Measurements from ENCODE around the gene MAT2A.
A peak's percentile ranks its signal among the peaks of the same experiment; 100 is the strongest.
"Not testable (repeated sequence)": the region's sequence is repeated elsewhere in the genome, so short reads cannot be mapped to it uniquely, and the experiment has no call there.

Gene MAT2A

DNA sequence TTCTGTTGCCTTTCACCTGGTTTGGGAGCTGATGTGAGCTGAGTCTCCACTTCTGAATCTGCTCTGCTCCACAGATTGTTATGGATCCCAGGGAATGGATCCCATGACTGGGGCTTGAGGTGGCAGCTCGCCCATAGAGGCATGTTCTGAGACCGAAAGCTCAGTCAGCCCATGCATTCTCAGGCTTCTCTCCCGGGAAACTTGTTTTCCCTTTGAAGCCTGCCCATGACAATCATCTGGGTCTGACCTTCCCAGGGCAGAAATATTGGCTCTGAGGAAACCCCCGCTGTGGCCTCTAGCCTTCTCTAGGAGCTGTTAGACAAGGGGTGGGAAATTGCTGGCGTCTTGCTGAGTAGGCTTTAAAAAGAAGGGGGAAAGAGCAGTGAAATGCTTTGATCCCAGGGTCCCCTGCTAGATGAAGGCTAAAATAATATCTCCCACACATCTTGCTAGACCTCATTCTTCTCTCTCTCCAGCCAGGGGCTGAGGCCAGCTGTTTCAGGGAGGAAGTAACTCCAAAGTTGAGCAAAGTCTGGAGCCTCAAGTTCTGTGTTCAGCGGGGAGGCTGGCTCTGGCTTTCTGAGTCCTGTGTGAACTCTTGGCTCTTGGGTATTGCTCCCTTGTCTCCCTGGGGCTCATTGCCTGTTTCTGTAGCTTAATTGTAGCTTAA is 40.4 kb downstream of the MAT2A start:
- no peak for DNase-seq

GRCh38 chr2:85580206-85580605 is 41.2 kb downstream of the MAT2A start:
- no peak for DNase-seq

- DNase-seq = no peak
Measured at GRCh38 chr2:85582492-85582891, 43.5 kb downstream of the MAT2A start.

GRCh38 chr2:85583667-85584353 is 44.8 kb downstream of the MAT2A start:
- DNase-seq = peak; percentile 48

DNA sequence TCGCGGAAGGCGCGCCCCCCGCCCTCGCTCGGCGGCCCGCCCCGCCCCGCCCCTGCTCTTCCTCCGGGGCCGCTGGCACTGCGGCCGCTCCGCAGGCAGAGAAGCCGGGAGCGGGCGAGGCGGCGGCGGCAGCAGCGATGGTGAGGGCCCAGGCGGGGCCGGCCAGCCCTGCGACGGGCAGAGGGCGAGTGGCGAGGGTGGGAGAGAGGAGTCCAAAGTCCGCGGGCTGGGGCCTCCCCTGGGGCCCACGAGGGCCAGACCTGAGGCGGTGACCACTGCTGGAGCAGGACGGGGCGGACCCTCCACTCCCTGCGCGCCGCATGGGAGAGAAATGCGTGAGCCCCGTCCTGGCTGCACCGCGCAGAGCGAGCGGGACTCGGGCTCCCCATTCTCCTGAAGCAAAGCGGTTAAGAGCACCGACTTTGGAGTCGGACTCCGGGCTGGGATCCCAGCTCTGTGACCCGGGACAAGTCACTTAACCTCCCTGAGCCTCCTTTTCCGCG is 45.4 kb downstream of the MAT2A start, which contains the start of gene VAMP5:
TSS of gene VAMP5 (plus strand) at position 78 of the 503 bp plus-strand sequence. CDS start at position 138, 60 bp downstream.
- peak; percentile 67 for DNase-seq

DNA sequence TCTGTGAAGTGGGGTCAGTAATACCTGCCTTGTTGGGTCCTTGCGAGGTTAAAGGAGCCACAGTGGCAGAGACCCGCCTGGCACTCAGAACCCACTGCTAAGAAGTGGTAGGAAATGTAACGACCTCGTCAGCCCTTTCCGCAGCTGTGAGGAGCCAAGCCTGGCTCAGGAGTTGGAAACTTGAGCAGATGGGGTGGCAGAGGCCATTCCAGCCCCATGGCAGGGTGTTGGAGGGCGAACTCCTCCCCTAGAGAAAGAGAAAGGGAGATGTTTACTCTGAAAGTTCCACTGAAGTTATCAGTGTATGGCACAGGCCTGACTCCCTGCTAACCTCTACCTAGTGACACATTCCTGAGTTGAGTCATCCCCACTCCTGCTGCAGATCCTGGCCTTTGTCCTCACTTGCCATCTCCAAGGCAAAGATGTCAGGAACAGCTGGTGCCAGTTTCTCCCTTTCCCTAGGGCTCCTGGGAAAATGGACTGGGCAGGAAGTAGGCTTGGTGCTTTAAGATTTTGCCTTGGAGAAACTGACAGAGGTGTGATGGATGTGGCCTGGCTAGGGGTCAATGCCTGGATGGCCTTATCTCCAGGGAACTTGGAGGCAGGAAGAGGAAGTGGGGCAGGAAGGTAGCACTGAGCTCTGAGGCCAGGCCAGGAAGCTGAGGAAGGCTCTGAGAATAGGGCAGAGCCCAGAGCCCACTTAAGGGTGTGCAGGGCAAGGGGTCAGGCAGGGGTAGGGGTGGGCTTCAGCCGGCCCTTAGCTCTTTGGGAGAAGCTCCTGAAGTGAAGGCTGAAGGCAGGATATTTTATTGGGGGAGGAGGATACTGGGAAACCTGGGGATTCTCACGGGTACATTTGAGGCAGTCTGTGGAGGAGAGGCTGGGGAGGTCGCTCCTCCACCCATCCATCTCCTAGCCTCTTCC is 46.2 kb downstream of the MAT2A start:
- DNase-seq = no peak

DNA sequence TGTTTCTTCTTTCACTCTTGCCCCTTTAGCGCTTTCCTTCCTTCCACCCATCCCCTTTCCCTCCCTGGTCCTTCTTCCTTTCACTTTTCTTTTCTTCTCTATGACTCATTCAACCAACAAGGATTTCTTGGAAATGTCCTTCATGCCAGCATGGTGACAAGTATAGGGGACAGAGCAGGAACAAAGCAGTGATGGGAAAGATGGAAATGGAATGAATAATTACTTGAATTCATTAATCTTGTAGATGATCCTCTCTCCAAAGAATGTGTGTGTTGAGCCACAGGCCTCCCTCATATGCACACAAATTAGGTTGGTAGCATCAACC is 46.8 kb downstream of the MAT2A start:
- no peak for DNase-seq

DNA sequence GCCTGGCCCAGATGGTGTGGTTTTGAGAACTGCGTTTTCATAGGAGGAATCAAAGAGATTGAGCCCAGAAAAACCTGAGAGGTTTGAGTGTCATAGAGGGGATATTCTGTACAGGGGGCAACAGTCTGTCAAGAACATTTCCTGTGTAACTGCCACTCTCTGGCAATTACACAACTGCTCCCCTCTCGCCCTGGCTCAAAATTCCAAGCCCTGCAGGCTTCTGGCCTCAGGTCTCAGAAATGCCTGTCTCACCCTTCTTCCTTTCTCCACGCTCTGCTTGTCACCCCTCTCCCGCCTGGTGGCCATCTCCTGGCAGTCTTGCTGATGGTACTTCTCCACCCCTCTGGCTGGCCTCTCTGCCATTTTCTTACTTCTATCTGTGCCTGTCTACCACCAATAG is 49.3 kb downstream of the MAT2A start:
- no peak for DNase-seq

- DNase-seq = no peak
Measured at GRCh38 chr2:85588645-85589044, 49.7 kb downstream of the MAT2A start.

DNA sequence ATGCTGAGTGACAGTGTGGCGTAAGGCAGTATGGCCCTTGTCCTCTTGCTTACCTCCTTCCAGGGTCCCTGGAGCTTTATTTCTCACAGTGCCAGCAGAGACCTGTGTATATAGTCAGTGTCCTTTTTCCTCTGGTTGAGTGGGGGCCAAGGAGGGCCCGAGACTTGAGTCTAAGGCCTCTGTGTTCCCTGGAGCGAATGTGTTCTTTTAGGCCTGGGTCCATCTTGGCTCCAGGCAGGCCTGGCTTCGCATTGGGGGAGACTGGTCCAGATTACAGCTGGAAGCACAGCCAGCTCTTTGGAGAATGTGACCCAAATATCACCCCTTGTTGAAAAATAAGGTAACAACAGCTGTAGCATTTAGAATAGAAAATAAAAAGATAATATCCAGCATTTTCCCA is 50.2 kb downstream of the MAT2A start:
- no peak for DNase-seq

- DNase-seq = no peak
Measured at GRCh38 chr2:85589982-85590791, 51.2 kb downstream of the MAT2A start.

DNA sequence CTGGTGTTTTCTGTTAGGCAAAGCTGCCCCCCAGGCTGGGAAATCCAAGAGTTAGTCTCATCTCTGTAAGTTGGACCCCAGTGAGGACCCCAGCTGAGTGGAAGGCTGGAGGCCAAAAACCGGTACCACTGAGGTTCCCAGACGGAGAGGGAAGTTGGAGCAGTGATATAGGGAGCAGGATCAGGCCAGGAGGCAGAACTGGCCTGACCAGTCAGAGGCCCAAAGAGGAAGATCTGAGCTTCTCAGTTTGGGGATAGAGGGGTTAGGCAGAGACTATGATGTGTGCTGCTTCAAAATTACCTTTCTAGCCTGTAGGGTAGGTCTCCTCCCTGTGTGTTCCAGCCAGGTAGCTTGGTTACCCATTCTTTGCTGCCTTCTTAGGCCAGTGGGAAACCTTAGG is 52.0 kb downstream of the MAT2A start:
- no peak for DNase-seq

DNA sequence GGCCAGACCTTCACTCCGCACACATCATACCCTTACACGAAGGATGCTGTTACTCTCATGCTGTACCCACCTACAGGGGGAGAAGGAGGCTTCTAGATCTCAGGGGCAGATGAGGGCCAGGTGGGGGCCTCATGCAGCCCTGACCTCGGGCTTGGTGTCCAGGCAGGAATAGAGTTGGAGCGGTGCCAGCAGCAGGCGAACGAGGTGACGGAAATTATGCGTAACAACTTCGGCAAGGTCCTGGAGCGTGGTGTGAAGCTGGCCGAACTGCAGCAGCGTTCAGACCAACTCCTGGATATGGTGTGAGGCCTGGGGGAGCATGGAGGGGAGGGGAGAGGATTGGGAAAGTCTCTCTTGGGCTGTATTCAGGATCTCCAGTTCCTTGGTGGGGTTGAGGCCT is 52.6 kb downstream of the MAT2A start:
- no peak for DNase-seq

DNA sequence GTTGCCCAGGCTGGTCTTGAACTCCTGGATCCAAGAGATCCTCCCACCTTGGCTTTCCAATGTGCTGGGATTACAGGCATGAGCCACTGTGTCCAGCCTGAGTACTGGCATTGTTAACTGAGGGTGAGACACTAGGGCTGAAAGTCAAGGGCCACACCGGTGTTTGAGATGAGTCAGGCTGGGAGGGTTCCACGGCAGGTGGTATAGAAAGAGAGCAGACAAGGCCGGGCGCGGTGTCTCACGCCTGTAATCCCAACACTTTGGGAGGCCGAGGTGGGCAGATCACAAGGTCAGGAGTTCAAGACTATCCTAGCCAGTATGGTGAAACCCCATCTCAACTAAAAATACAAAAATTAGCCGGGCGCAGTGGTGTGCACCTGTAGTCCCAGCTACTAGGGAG is 53.3 kb downstream of the MAT2A start:
- not testable (repeated sequence) for DNase-seq

DNA sequence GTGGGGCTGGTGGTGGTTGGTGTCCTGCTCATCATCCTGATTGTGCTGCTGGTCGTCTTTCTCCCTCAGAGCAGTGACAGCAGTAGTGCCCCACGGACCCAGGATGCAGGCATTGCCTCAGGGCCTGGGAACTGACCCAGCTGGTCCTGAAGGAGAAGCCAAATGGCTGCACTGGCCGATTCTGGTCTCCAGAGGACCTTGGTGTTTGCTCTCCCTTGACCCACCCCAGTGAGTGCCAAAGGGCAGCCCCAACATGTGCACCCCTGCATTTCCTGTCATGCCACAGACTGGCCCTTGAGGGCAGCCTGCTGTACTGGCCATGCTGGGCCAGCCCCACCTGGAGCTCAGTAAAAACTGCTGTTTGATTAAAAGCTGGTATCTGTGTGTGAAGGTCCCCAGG is 54.1 kb downstream of the MAT2A start:
- DNase-seq = no peak

All from CD4-positive, alpha-beta T cell treated with Interleukin-6 for 4 hours (primary cell).